ENCODE data around the gene UTS2R. TPM values are rescaled to one million over a fixed set of nuclear protein-coding genes. Genes with fewer than 3 reads are reported as not detected.
"Not testable (repeated sequence)": the region's sequence is repeated elsewhere in the genome, so short reads cannot be mapped to it uniquely, and the experiment has no call there.

The UTS2R gene
- total RNA-seq, 1 donor from 2014 or later, result not detected

GRCh38 chr17:82377924-82378740 lies 6.6 kb downstream of the UTS2R start:
- H3K36me3 Mint-ChIP-seq, result no peaks in the 10 kb centered on the region
- no peaks in the 10 kb centered on the region for H3K9me3 Mint-ChIP-seq
- H3K79me2 ChIP-seq (ENCODE audit: low read depth), result no peaks in the 10 kb centered on the region
- no peaks in the 10 kb centered on the region for H4K20me1 ChIP-seq (ENCODE audit: low read depth)
- no peak overlapping the region for H3K27ac ChIP-seq
- no peak overlapping the region for H3K27ac Mint-ChIP-seq
- H3F3A ChIP-seq (ENCODE audit: low read depth), result no peaks in the 10 kb centered on the region
- H3K4me3 ChIP-seq, result no peak overlapping the region
- DNase-seq (ENCODE audit: low spot score), result no peak
- H3K4me3 Mint-ChIP-seq, result no peak overlapping the region
- no peak overlapping the region for H3K9ac ChIP-seq
- H3K9me3 ChIP-seq (ENCODE audit: low read depth), result no peaks in the 10 kb centered on the region
- H3K4me1 Mint-ChIP-seq, result peaks cover 31% of the 10 kb centered on the region
- TF ChIP-seq EZH2 (IDR thresholded peaks at IDR 0.05) (no peak), CTCF (IDR thresholded peaks at IDR 0.05) (no peak), EZH2phosphoT487 (IDR thresholded peaks at IDR 0.05) (no peak)
- peaks cover 4% of the 10 kb centered on the region for H3K27me3 Mint-ChIP-seq (ENCODE audit: insufficient read depth, low read depth)
- H3K4me2 ChIP-seq, result no peak overlapping the region
- no peak overlapping the region for H2AFZ ChIP-seq (replicated peaks)
- H3K4me1 ChIP-seq, result no peaks in the 10 kb centered on the region
- peaks cover 6% of the 10 kb centered on the region for H3K27me3 ChIP-seq
- H3K36me3 ChIP-seq, result no peaks in the 10 kb centered on the region

GRCh38 chr17:82378741-82379021 lies 7.1 kb downstream of the UTS2R start:
- Histone ChIP-seq H3K9me3 (ENCODE audit: low read depth) (no peaks in the 10 kb centered on the region), H3K27ac (no peak overlapping the region), H3K4me2 (no peak overlapping the region), H3K9ac (no peak overlapping the region), H4K20me1 (ENCODE audit: low read depth) (no peaks in the 10 kb centered on the region), H3F3A (ENCODE audit: low read depth) (peaks cover 2% of the 10 kb centered on the region), H3K36me3 (no peaks in the 10 kb centered on the region), H3K27me3 (peaks cover under 1% of the 10 kb centered on the region), H3K79me2 (ENCODE audit: low read depth) (no peaks in the 10 kb centered on the region), H3K4me1 (peaks cover 3% of the 10 kb centered on the region), H3K4me3 (no peak overlapping the region), H2AFZ (replicated peaks) (no peak overlapping the region)
- Mint-ChIP-seq H3K36me3 (no peaks in the 10 kb centered on the region), H3K4me3 (no peak overlapping the region), H3K4me1 (peaks cover 28% of the 10 kb centered on the region), H3K27me3 (ENCODE audit: insufficient read depth, low read depth) (peaks cover 5% of the 10 kb centered on the region), H3K27ac (peak overlapping the region; percentile 83), H3K9me3 (no peaks in the 10 kb centered on the region)
- no peak for TF ChIP-seq CTCF (IDR thresholded peaks at IDR 0.05)
- no peak for DNase-seq (ENCODE audit: low spot score)

GRCh38 chr17:82380860-82381702 lies 9.5 kb downstream of the UTS2R start:
- Mint-ChIP-seq H3K27me3 (ENCODE audit: insufficient read depth, low read depth) (peaks cover 6% of the 10 kb centered on the region), H3K9me3 (no peaks in the 10 kb centered on the region), H3K4me3 (no peak overlapping the region), H3K4me1 (peaks cover 31% of the 10 kb centered on the region), H3K27ac (no peak overlapping the region), H3K36me3 (no peaks in the 10 kb centered on the region)
- no peak overlapping the region for H2AFZ ChIP-seq (replicated peaks)
- peaks cover 16% of the 10 kb centered on the region for H3K4me1 ChIP-seq
- peaks cover 10% of the 10 kb centered on the region for H3F3A ChIP-seq (ENCODE audit: low read depth)
- H3K27me3 ChIP-seq, result no peaks in the 10 kb centered on the region
- H4K20me1 ChIP-seq (ENCODE audit: low read depth), result no peaks in the 10 kb centered on the region
- no peaks in the 10 kb centered on the region for H3K9me3 ChIP-seq (ENCODE audit: low read depth)
- no peak for TF ChIP-seq EZH2phosphoT487 (IDR thresholded peaks at IDR 0.05)
- no peak for TF ChIP-seq CTCF (IDR thresholded peaks at IDR 0.05)
- no peak for TF ChIP-seq EZH2 (IDR thresholded peaks at IDR 0.05)
- H3K36me3 ChIP-seq, result no peaks in the 10 kb centered on the region
- H3K79me2 ChIP-seq (ENCODE audit: low read depth), result no peaks in the 10 kb centered on the region
- H3K27ac ChIP-seq, result no peak overlapping the region
- no peak for DNase-seq (ENCODE audit: low spot score)
- H3K4me3 ChIP-seq, result no peak overlapping the region
- no peak overlapping the region for H3K4me2 ChIP-seq
- H3K9ac ChIP-seq, result no peak overlapping the region

GRCh38 chr17:82381703-82382009 lies 10.1 kb downstream of the UTS2R start:
- not testable (repeated sequence) for H3K4me3 ChIP-seq; H3K9ac ChIP-seq; H2AFZ ChIP-seq (replicated peaks); H4K20me1 ChIP-seq (ENCODE audit: low read depth); H3K27ac ChIP-seq; H3K79me2 ChIP-seq (ENCODE audit: low read depth); H3K27me3 Mint-ChIP-seq (ENCODE audit: insufficient read depth, low read depth); H3K36me3 Mint-ChIP-seq; H3K9me3 ChIP-seq (ENCODE audit: low read depth); H3K27ac Mint-ChIP-seq; H3K36me3 ChIP-seq; H3K4me2 ChIP-seq; DNase-seq (ENCODE audit: low spot score); H3K4me3 Mint-ChIP-seq; H3K27me3 ChIP-seq; H3F3A ChIP-seq (ENCODE audit: low read depth); H3K9me3 Mint-ChIP-seq
- H3K4me1 Mint-ChIP-seq, result peaks cover 30% of the 10 kb centered on the region
- peaks cover 16% of the 10 kb centered on the region for H3K4me1 ChIP-seq

GRCh38 chr17:82382220-82382932 lies 10.8 kb downstream of the UTS2R start:
- not testable (repeated sequence) for H3K27me3 Mint-ChIP-seq (ENCODE audit: insufficient read depth, low read depth); H3K27ac Mint-ChIP-seq; DNase-seq (ENCODE audit: low spot score); H3K36me3 Mint-ChIP-seq; H3K4me2 ChIP-seq; H3K4me3 ChIP-seq; H3F3A ChIP-seq (ENCODE audit: low read depth); H2AFZ ChIP-seq (replicated peaks); H3K79me2 ChIP-seq (ENCODE audit: low read depth); H3K9ac ChIP-seq; H3K27ac ChIP-seq; H3K36me3 ChIP-seq; H3K9me3 Mint-ChIP-seq; H3K9me3 ChIP-seq (ENCODE audit: low read depth); H3K4me3 Mint-ChIP-seq; H3K27me3 ChIP-seq; H4K20me1 ChIP-seq (ENCODE audit: low read depth)
- H3K4me1 Mint-ChIP-seq, result peaks cover 27% of the 10 kb centered on the region
- peaks cover 16% of the 10 kb centered on the region for H3K4me1 ChIP-seq
